ENCODE results near the gene ABCA3. TPM values are rescaled to one million over a fixed set of nuclear protein-coding genes. Genes with fewer than 3 reads are reported as not detected.

The ABCA3 gene
- total RNA-seq, 2 experiments from 2014 or later: 6.9 to 7.4 TPM

DNA sequence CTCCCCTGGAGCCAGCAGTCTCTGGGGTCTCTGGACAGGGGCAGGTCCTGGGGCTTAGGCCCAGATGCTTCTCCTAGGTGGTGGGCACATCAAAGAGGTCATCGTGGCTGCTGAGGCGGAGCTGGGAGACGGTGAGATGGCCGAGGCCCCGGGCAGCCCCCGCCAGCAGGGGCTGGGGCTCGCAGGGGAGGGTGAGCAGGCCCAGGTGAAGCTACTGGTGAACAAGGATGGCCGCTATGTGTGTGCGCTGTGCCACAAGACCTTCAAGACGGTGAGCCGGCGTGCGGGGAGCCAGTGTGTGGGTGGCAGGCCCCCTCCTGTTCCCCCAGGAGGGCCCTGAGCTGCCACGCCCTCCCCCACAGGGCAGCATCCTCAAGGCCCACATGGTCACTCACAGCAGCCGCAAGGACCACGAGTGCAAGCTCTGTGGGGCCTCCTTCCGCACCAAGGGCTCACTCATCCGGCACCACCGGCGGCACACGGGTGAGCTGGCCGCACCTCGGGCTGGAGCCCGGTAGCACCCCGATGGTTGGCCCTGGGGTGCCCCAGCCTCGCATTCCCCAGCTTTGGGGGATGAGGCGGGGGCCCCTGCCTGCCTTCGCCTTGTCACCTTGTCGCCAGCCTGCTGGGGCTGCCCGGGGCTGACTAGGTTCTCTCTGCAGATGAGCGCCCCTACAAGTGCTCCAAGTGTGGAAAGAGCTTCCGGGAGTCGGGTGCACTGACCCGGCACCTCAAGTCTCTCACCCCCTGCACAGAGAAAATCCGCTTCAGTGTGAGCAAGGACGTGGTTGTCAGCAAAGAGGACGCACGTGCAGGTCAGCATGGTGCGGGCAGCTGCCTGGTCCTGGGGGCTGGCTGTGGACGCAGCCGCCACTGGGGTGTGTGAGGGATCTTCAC, 108.2 kb downstream of the ABCA3 start:
- POLR2A ChIA-PET: no interaction called here
- CTCF ChIA-PET: no interaction called here

DNA sequence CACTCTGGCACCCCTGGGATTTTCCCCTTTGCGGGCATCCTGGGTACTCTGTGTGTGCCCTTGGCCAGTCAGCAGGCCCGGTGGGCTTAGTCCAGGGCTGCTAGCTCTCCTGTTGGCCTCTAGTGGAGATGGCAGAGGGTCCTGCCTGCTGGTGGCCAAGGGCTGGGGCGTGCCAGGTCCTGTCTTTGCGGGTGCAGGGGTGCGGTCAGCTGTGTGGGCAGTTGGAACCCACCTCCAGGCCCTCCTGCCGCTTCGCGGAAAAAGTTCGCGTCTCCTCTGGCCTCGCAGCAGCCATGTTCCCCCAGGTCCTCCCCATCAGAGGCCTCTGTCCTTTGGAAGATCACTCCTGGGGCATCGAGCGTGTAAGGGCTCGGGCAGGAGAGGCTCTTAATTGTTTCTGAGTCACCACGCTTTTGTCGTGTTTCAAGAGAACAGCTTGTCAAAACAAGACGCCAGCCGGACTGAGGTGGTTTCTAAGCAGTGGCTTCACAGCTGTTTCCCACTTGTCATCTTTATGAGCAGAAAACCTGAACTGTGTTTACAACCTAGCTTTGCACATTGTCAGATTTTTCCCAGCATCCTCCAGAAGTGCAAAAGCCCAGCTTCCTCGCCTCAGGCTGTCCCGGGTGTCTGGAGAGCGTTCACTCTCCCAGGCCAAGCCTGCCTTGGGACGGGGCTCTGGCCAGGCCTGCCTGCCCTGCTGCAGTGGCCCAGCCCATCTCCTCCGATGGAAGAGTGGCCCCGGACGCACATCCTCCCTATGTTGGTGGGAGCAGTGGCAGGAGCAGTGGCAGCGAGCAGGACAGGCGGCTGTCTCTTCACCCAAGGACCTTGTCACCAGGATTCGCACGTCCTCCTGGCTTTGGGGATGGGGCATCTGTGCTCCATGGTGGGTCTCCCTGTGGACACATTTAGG, 109.3 kb downstream of the ABCA3 start:
- CTCF ChIA-PET: no interaction called here

DNA sequence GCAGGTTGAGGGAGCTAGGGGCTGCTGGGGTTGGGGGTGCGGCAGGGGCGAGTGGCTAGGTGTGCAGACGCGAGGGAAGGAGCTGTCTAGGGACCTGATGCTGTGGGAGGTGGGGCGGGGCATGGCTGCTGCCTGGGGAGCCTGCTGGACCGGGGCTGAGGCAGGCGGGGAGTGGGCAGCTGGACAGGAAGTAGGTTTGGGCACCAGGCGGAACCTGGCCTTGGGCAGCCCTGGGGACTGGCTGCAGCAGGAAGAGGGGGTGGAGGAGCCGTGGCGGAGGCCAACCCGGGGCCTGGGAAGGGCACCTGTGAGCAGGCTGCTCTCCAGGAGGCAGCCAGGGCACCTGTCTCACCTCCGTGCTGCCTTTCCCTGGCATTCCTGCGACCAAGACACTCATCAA, 110.2 kb downstream of the ABCA3 start:
- CTCF ChIA-PET: no interaction called here
- POLR2A ChIA-PET: no interaction called here

More for the DNA sequence above, 109.3 kb downstream of the ABCA3 start:
- POLR2A ChIA-PET: no interaction called here

- POLR2A ChIA-PET: no interaction called here
- CTCF ChIA-PET: no interaction called here
These were observed 110.8 kb downstream of the ABCA3 start for GRCh38 chr16:2229632-2230250.

DNA sequence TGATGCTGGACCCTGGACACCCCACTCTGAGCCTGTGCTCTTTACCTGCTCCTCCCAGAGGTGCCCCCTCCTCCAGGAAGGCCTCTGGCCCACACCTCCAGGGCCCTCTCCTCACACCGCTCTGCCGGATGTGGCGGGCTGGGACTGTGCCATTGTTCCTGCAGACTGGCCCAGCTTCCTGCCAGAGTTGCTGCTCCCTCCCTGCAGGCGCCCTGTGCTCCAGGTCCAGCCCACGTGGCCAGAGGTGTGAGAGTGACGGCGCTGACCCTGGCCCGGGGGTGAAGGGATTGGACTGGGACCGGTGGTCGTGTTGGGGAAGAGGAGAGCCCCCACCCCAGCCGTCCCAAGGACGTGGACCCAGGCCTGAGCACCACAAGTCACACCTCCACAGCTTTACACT, 111.4 kb downstream of the ABCA3 start:
- ChIA-PET POLR2A (no interaction called here), CTCF (no interaction called here)

DNA sequence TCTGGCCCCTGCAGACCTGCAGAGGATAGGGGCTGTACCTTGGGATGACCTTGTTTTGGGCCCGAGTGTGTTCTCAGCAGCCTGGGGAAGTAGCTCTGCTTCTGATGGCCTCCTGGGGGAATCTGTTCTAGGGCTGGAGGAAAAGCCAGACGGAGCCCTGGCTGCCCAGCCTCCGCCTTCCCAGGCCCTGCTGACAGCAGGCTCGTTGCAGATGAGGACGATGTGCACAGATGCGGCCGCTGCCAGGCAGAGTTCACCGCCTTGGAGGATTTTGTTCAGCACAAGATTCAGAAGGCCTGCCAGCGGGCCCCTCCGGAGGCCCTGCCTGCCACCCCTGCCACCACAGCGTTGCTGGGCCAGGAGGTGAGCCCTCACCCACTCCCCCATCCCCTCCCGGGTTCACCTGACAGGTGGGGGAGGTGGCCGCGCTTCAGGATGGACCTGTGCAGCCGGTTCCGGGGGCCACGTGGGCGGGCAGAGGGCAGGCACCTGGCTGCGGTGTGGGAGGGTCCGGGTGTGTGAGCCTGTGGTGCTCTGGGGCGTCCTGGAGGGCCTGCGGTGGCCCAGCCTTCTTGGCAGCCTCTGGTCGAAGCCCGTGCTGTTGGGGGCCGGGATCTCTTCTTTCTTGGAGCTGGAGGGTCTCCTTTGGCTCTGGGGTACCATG, 112.2 kb downstream of the ABCA3 start:
- POLR2A ChIA-PET: interaction anchor here (0.6 kb wide), 1 partner anchor 20 kb away, joined by 3 read pairs; no protein-coding TSS in a partner anchor

DNA sequence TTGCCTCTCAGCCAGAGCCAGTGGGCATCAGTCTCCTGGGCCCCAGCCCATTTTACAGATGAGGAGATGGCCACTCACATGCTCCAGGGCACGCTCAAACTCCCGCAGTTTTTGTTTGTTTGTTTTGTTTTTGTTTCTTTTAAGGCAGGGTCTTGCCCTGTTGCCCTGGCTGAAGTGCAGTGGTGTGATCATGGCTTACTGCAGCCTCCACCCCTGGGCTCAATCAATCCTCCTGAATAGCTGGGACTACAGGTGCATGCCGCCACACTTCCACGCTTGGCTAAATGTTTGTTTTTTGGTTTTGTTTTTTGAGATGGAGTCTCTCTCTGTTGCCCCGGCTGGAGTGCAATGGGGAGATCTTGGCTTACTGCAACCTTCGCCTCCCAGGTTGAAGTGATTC, 113.6 kb downstream of the ABCA3 start:
- CTCF ChIA-PET: no interaction called here

More for the DNA sequence above, 112.2 kb downstream of the ABCA3 start:
- CTCF ChIA-PET: no interaction called here

GRCh38 chr16:2226245-2226793, 114.2 kb downstream of the ABCA3 start:
- POLR2A ChIA-PET: no interaction called here
- CTCF ChIA-PET: no interaction called here

More for the DNA sequence above, 113.6 kb downstream of the ABCA3 start:
- POLR2A ChIA-PET: no interaction called here

Other genes with a start within 250 kb of the ABCA3 start
- 10 to 100 TPM; 65.3 to 70.7 TPM for gene PKD1, start 204.8 kb downstream of the ABCA3 start, total RNA-seq
- gene RAB26, start 192.1 kb downstream of the ABCA3 start, total RNA-seq: under 1 TPM in 1 of 2 experiments, not detected in 1; 0.42 TPM
- gene TRAF7, start 184.9 kb downstream of the ABCA3 start, total RNA-seq: 100 to 1,000 TPM; 102 to 109 TPM
- under 1 TPM; 0.23 to 0.70 TPM for gene CASKIN1, start 144.1 kb downstream of the ABCA3 start, total RNA-seq
- gene MLST8, start 135.3 kb downstream of the ABCA3 start, total RNA-seq: 10 to 100 TPM; 81.8 to 83.2 TPM
- 10 to 100 TPM; 12.6 to 13.3 TPM for gene BRICD5, start 129.9 kb downstream of the ABCA3 start, total RNA-seq
- 10 to 100 TPM; 31.6 to 32.6 TPM for gene PGP, start 125.9 kb downstream of the ABCA3 start, total RNA-seq
- gene E4F1, start 117.1 kb downstream of the ABCA3 start, total RNA-seq: 10 to 100 TPM; 25.6 to 29.4 TPM
- gene DNASE1L2, start 104.3 kb downstream of the ABCA3 start, total RNA-seq: 1 to 10 TPM; 1.3 to 1.4 TPM
- 10 to 100 TPM; 35.6 to 36.6 TPM for gene ECI1, start 89.1 kb downstream of the ABCA3 start, total RNA-seq
- 100 to 1,000 TPM; 370 to 387 TPM for gene RNPS1, start 72.6 kb downstream of the ABCA3 start, total RNA-seq
- gene CCNF, start 88.7 kb upstream of the ABCA3 start, total RNA-seq: 10 to 100 TPM; 36.5 to 38.7 TPM
- gene TEDC2, start 119.4 kb upstream of the ABCA3 start, total RNA-seq: 10 to 100 TPM; 33.3 to 38.5 TPM
- not detected for gene NTN3, start 130.6 kb upstream of the ABCA3 start, total RNA-seq
- gene TBC1D24, start 134.4 kb upstream of the ABCA3 start, total RNA-seq: 10 to 100 TPM; 36.1 to 38.2 TPM
- gene ATP6V0C, start 173.2 kb upstream of the ABCA3 start, total RNA-seq: 100 to 1,000 TPM; 147 to 148 TPM
- gene AMDHD2, start 179.6 kb upstream of the ABCA3 start, total RNA-seq: 10 to 100 TPM; 37.8 to 42.3 TPM
- gene CEMP1, start 190.7 kb upstream of the ABCA3 start, total RNA-seq: not detected
- 10 to 100 TPM; 47.9 to 49.2 TPM for gene PDPK1, start 197.3 kb upstream of the ABCA3 start, total RNA-seq

All from activated CD8-positive, alpha-beta memory T cell treated with anti-CD3 and anti-CD28 coated beads for 36 hours (primary cell).